ENCODE results near the gene ATIC.

ATIC gene

GRCh38 chr2:215366440-215367032, 54.7 kb downstream of the ATIC start:
- DNase-seq (ENCODE audit: low spot score) = no peak
- in situ Hi-C loops (cut with MboI; ENCODE audit: low pct_unique_long_range_greater_than_20kb, low sequenced_read_pairs, unreplicated experiment) = no loop called here
- no peak for TF ChIP-seq CTCF (IDR thresholded peaks at IDR 0.05; ENCODE audit: extremely low read depth, insufficient read depth, missing control alignments)

GRCh38 chr2:215367662-215368492, 56.0 kb downstream of the ATIC start:
- no peak for TF ChIP-seq CTCF (IDR thresholded peaks at IDR 0.05; ENCODE audit: extremely low read depth, insufficient read depth, missing control alignments)
- DNase-seq (ENCODE audit: low spot score) = no peak
- in situ Hi-C loops (cut with MboI; ENCODE audit: low pct_unique_long_range_greater_than_20kb, low sequenced_read_pairs, unreplicated experiment) = no loop called here

GRCh38 chr2:215368493-215368809, 56.6 kb downstream of the ATIC start:
- no peak for DNase-seq (ENCODE audit: low spot score)
- TF ChIP-seq CTCF (IDR thresholded peaks at IDR 0.05; ENCODE audit: extremely low read depth, insufficient read depth, missing control alignments) = no peak
- in situ Hi-C loops (cut with MboI; ENCODE audit: low pct_unique_long_range_greater_than_20kb, low sequenced_read_pairs, unreplicated experiment) = no loop called here

- no peak for DNase-seq (ENCODE audit: low spot score)
- in situ Hi-C loops (cut with MboI; ENCODE audit: low pct_unique_long_range_greater_than_20kb, low sequenced_read_pairs, unreplicated experiment) = no loop called here
- TF ChIP-seq CTCF (IDR thresholded peaks at IDR 0.05; ENCODE audit: extremely low read depth, insufficient read depth, missing control alignments) = no peak
Measured at GRCh38 chr2:215369181-215369760, 57.4 kb downstream of the ATIC start.

- TF ChIP-seq CTCF (IDR thresholded peaks at IDR 0.05; ENCODE audit: extremely low read depth, insufficient read depth, missing control alignments) = no peak
- no peak for DNase-seq (ENCODE audit: low spot score)
- in situ Hi-C loops (cut with MboI; ENCODE audit: low pct_unique_long_range_greater_than_20kb, low sequenced_read_pairs, unreplicated experiment) = no loop called here
Measured at GRCh38 chr2:215370112-215370965, 58.5 kb downstream of the ATIC start.

All from GM13977 (cell line).